Activated CD4-positive, alpha-beta T cell treated with anti-CD3 and anti-CD28 coated beads for 48 hours (primary cell): ENCODE results near the gene NOTCH1.
"Not testable (repeated sequence)": the region's sequence is repeated elsewhere in the genome, so short reads cannot be mapped to it uniquely, and the experiment has no call there.

Source experiments
- DNase-seq: peaks from one replicate; pipeline ENCODE4 v3.0.0-alpha.2; 2020

NOTCH1 gene

DNA sequence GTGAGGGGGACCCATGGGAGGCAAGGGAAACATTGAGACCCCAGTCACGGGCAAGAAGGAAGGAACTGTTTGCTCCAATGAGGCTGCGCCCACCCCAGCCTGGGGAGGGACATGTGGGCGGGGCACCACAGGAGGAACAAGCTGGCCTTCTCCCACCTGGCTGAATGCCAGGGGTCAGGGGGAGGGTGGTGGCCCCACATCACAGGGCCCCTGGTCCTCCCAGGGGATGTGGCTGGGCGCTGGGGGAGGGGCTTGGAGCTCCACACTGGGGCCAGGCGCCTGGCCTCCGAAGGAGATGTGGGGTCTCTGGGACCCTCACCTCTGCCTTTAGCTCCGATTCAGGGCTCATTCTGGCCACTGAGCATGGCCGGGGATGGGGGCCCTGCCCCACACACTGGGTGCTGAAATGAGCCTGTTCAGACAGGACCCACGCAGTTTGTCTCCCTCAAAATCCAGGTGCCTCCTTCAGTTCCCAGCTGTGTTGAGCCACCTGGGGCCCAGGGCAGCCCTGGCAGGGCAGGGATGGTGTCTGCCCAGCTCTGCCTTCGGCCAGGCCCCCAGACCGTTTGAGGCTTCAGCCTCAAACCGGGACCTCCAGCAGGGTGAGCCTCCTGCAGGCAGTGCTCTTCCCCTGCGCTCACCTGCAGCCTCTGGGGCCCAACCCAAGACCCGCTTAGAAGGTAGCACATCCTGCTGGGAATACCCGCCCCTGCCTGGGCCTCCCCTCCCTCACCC is 33.2 kb upstream of the NOTCH1 start:
- no peak for DNase-seq

DNA sequence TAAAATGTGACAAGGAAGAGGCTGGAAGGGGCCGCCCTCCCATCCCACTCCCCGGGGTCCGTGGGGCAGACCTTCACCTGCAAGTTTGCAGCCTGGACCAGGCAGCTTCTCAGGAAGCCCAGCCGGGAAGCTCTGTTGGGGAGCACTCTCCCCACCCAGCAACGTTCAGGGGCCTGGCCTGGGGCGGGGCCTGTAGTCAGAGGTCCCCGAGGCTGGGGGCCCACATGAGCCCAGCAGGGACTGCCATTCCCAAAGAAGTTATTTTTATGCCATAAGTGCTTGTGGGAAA is 32.7 kb upstream of the NOTCH1 start:
- DNase-seq = no peak

DNA sequence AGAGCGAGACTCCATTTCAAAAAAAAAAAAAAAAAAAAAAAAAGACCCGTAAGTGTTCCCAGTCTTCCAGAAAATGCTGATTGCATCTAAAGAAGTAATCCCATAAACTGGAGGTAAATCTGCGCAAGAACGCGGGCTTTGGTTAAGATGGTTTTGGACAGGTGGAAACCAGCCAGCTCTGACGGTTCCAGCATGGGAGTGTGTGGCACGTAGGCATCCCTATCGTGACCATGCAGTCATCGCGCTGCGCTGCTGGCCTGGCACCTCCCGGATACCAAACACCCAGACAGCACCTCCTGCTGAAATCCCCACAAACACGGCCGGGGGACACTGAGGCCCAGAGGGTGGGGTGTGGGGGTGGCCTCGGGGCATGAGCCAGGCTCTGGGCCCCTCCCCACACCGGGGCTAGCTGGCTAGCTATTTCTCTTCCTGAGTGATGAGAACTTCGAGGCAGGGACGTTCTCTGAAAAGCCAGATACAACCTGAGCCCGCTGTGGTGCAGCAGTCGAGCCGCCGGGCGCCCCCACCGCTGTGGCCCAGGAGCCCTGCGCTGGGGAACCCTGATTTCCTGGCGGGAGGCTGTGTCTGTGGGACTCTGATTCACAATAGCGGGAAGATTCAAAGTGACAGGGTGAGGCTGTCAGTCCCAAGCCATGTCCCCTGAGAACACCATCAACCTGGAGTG is 32.2 kb upstream of the NOTCH1 start:
- DNase-seq = no peak

DNA sequence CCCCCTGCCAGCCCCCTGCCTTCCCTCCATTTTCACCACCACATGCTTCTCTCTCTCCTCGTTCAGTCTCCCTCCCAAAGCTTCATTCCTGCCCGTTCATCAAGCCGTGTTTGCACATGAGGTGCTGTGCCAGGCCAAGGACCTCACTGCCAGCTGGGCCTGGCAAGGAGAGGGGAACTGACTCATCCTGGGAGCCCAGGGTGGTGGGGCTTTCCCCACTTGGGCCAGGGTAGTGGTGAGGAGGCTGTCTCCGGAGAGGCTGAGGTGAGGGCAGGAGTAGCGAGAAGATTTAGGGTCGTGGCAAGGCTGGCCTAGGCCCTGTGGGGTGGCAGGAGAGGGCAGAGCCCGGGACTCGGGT is 30.4 kb upstream of the NOTCH1 start:
- DNase-seq = peak; percentile 25

DNA sequence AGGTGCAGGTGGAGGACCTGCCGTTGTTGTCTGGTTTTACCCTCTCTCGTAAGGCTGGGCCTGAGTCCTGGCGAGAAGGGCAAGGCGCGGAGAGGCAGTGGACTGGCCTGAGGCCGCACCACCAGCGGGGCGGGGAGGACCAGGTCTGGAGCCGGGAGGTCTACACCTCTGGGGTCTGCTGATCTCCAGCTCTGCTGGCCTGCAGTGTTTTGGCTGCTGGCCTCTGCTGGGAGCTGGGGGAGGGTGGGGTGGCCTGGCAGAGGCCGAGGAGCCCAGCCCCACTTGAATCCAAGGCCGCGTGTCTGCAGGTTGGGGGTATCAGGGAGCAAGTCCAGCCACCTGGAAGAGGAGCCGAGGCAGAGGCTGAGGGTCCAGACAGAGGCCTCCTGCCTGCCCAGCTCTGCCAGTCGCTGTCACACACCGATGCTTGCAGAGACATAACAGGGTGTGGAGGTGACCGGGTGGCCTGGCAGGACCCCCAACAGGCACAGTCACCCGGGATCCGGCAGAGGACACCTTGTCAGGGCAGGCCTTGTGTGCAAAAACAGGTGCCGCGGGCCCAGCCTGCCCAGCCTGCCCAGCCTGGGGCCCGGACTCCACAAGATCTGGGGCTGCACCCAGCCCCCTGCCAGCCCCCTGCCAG is 29.9 kb upstream of the NOTCH1 start:
- DNase-seq = no peak

DNA sequence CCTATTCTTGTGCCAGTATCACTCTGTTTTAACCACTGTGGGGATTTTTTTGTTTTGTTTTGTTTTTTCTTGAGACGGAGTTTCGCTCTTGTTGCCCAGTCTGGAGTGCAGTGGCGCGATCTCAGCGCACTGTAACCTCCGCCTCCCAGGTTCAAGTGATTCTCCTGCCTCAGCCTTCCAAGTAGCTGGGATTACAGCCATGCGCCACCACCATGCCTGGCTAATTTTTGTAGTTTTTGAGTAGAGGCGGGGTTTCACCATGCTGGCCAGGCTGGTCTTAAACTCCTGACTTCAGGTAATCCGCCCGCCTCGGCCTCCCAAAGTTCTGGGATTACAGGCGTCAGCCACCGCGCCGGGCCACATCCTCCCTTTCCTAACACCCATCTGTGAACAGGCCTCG is 28.8 kb upstream of the NOTCH1 start:
- not testable (repeated sequence) for DNase-seq

DNA sequence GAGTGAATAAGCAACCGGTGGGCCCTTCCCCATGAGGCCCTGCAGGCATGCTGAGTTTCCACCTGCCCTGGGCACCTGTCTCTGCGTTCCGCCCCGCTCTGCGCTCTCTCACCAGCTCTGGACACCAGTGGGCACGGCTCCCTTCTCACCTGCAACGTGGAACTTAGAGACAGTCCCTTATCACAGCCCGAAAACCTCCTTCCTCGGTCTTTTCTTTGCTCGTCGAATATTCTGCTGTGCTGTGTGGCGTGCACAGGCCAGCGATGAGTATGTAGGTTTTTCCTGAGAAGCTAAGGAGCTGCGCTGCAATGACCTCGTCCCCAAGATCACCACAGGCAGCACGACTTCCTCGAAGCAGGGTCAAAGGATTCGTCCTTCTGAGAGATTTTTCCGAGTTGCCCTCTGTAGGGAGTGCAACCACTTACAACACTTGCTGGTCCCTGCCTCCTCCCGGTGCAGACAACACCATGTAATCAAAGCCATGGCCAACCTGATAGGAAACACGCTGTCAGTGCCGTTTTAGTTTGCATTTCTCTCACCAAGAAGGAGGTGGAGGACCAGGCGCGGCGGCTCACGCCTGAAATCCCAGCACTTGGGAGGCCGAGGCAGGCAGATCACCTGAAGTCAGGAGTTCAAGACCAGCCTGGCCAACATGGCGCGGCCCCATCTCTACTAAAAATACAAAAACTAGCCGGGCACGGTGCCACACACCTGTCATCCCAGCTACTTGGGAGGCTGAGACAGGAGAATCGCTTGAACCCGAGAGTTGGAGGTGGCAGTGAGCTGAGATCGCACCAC is 27.2 kb upstream of the NOTCH1 start:
- DNase-seq = no peak

DNA sequence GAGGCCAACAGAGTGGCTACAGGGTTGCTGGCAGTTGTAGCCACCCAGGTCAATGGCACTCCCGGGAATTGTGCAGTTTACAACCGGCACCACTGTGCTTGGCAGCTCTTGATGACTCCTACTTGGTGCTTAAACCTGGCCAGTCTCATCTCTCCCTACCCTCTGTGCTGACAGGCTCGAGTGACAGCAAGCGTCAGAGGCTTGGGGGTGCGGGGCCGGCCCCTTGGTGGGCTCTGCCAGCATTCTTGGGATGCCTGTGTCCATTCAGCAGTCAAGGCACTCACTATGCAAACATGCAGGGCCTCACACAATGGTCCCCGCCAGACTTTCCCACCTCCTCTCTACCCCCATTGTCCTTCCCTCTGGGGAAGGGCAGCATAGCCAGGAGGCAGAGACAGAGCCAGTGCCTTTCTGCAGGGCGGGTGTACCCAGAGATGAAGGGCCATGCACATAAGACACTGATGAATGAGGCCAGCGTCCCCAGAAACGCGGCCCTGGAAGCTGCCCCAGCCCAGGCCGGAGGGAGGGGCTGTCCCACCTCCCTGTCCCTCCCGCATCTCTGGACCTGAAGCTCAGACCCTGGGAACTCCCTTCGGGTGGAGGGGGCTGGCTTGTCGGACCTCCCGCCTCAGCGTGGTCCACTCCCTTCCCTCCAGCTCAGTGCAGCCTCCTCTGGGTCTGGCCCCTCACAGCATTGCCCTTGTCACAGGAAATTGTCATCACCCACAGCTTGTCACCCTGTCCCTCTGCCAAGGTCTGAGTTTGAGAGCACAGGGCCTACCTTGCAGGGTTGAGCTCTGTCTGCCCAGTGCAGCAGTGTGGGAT is 26.4 kb upstream of the NOTCH1 start:
- no peak for DNase-seq

DNA sequence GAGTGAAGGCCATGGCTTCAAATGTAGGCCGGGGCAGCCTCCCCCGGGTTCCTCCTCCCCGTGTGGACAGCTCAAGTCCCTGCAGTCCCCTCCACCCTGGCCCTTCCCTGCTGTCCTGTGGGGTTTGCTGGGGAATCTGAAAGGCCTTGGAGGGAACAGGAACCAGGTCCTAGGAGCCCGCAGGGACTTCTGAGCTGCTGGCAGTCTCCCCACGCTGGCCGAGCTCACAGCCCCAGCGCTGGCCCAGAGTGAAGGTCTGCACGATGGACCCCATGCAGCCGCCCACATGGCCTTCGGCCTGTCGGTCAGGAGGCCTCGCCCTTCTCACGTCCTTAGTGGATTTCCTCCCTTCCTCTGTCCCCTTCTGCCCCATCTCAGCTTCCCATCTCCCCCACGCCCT is 25.7 kb upstream of the NOTCH1 start:
- DNase-seq = no peak

DNA sequence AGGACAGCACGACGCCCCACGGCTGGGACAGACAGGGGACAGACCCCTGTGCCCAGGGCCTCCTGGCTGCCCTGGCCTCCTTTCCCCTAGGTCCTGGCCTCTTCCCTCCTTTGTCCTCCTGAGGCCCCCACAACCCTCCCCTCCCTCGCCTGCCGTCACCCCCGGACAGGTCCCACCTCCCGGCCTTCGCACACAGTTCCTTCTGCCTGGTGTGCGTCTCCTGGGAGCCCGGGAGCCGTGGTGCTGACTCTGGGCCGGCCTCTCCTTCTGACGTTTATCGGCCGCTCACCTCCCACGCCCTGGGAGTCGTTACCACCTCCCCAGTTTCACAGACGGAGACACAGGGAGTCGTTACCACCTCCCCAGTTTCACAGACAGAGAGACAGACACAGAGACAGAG is 25.1 kb upstream of the NOTCH1 start:
- no peak for DNase-seq

DNA sequence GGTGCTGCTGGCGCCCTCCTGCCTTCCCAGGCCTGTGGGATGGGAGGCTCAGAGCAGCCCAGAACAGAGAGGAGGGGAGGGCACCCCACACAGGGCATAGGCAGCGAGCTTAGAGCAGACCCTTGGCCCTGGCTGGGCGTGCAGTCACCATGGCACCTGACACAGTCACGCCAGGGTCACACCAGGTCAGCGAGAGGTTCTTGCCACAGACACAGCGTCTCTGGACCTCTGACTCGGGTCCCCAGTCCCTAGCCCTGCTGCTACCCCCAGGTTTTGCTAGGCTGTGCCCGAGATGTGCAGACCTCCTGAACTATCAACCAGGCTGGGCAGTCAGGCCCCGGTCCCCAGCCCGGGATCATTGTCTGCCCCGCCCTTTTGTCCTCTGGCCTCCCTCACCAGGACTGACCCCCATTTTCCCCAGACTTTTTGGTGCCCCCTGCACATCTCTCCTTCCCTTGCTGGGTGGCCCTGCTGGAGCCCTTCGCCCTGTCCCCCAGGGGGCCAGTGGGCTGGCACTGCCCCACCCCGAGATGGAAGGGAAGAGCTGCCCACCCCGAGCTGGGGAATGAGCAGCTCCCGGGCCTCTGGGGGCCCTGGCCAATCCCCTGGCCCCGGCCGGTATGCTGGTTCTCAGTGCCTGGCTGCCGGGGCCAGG is 24.5 kb upstream of the NOTCH1 start:
- DNase-seq = no peak

DNA sequence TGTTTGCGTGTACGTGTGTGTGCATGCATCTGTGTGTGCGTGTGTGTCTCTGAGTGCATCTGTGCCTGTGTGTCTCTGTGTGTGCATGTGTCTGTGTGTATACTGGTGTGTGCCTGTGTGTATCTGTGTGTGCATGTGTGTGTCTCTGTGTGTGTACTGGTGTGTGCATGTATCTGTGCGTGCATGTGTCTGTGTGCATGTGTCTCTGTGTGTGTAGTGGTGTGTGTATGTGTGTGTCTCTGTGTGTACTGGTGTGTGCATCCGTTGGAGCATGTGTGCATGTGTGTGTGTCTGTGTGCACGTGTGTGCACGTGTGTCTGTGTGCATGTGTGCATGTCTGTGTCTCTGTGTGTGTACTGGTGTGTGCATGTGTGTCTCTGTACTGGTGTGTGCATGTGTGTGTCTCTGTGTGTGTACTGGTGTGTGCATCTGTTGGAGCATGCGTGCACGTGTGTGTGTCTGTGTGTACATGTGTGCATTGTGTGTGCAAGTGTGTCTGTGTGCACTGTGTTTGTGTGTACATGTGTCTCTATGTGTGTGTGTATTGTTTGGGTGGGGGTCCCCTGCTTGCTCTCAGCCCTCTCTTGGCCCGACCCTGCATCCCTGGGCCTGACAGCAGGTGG is 23.8 kb upstream of the NOTCH1 start:
- no peak for DNase-seq

DNA sequence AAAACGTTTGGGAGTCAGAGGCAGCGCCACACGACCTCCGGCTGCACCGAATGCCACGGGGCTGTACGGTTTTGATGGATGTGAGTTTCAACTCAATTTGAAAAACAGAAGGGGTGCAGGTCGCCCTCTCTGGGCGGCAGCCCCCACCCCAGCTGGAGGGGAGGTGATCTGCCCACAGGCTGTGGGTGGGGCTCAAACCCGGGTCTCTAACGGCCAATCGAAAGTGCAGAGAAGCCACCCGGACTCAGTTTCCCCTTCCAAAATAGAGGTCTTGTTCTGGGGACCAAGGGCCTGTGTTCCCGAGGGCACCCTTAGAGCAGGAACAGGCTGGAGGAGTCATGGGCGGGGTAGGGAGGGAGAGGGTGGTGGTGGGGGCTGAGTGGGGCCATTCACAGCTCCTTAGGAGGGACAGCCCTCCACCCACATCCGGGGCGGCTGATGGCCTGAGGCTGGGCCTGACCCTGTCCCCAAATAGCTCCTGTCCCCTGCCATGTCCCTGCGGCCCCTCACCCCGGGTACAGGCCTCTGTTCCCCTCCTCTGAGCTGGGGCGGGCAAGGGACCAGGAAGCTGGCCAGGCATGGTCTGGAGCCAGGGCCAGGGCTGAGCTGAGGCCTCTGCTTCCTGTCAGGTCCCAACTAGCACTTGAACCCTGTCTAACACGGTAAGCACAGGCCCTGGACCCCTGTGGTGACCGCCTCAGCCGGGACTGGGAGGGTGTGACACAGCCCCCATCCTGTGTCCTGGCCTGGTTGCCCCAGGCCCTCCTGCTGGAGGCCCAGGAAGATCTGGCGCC is 22.6 kb upstream of the NOTCH1 start:
- no peak for DNase-seq

DNA sequence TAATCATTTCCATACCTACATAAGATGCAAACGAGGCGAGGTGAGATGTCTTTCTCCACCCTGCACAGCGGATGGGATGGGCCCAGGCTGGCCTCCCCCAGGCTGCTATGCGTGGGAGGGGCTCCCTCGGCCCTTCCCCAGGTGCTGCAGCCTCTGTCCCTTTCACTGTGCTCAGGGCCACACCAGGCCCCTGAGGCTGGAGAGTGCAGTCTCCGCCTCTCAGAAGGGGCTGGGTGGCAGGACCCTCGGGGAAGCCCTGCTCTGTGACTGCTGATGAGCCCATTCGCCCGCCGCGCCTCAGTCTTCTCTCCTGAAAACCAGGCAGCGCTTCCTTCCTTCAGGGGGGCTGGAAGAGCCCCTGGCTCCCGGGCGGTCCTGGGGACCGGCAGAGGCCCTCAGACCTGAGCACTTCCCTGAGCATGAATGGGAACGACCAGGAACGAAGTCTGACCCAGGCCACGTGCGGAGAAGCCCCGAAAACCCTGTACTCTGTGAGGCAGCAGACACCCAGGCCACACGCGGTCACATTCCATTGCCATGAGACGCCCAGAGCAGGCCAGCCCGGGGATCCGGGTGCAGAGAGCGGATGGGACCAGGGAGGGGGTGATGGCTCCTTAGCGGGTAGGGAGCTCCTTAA is 21.9 kb upstream of the NOTCH1 start:
- DNase-seq = no peak

DNA sequence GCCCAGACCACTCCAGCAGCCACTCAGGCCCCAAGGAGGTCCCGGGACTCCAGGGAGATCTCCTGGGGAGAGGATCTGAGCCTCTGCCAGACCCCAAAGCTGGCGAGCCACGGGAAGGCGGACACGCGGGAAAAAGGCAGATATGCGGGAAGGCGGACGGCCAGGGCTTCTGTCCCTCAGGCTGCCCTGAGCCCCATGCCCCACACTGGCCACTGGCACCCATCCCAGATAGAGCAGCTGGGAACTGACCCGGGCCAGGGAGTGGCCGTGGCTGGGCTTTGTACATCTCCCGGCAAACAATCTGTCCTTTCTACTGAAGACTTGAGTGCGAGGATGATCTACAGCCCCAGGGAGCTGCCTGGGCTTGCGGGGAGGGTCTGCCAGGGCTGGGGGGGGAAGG is 21.1 kb upstream of the NOTCH1 start:
- DNase-seq = no peak

DNA sequence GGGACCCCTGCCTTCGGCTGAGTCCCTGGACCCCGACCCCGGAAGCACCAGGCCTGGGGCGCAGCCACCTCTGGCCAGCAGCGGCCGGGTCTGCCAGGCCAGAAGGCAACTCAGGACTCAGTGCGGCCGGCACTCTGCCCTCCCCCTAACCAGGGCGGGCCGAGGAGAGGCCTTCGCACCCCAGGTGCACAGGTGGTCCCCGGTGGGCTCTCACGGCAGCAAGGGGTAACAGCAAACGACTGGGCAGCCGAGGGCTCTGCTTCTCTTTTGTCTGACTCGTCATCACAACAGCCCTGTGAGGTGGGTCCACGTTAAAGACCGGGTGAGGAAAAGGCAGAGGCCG is 20.7 kb upstream of the NOTCH1 start:
- no peak for DNase-seq

DNA sequence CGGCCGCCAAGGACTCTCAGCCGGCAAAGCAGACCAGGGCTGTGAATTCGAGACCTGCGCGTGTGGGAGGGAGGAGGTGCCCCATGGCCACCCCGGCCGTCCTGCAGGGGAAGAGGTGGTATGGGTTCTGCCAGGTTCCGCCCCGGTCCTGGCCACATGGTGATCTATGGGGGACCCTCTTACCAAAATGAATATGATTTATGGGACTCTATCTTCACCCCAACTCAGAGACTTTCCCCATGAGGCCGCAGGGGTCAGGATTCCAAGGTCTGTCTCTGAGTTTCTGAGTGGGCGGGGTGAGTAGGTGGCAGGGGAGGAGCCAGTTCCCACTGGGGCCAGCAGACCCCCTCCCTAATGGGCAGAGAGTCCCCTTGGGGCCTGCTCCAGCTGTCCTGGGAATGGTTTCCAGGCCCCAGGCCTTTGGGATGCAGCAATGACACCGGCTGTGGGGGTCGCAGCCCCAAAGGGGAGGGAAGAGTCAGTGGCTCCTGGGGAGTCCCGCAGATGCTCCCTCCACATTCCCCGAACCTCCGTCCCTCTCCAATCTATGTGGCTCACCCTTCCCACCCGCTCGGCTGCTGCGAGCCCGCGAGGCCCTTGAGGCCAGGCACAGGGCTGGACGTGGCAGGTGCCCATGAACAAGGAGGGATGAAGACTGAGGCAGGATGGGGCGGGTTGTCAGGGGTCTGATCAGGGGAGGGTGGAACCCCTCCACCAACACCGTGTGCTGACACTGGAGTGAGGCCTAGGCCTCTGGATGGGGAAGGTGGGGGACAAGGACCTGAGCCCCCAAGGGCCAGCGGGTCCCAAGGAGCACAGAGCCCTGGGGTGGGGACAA is 20.1 kb upstream of the NOTCH1 start:
- DNase-seq = no peak

DNA sequence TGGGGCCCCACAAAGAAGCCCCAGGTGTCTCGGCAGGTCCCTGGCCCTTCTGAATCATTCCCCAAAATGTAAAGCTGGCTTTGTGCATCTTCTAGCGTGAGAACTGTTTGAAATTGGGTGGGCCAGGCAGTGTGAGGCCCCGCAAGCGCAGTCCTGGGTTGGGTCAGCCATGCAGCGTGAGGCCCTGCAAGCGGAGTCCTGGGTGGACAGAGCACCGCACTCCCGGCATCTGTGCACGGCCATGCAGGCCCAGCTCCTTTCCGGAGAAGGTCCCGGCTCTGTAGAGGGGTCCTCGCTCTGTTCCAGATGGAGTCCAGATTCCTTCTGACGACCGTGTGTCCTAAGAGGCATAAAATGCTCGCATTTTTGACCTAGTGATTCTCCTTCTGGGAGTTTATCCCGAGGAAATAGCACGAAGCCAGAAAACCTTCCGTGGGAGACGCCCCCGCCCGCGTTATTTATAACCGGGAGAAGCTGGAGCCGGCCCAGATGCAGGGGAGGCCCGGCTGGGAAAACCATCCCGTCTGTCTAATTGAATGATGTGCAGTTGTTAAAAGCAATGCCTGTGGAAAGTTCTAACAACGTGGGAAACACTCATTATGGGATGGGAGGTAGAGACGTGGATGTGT is 19.4 kb upstream of the NOTCH1 start:
- DNase-seq = no peak

DNA sequence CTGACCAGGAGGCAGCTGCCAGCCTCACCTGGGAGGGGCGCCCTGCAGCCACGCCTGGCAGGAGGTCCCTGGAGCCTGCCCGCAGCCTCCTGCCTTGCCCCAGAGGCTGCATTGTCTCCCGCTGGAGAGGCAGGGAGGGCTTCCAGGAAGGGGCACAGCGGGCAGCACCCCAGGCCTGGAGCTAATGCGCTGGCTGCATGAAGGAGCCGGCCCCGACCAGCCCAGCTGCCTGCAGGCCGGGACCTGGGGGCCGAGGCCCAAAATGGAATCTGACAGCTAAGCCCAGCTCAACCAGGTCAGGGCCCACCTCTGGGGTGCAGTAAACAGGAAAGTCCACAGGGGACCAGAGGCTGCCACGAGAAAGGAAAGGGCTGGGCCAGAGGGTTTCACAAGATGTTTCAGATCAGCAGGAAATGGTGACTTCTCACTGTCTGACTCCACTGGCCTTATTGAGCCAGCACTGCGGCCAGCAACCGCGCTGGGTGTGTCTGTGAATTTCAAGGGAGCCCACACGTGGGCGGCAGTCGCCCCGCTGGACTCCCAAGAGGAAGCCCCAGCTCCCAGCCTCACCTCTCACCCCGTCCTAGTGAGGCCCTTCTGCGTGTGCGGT is 18.6 kb upstream of the NOTCH1 start:
- DNase-seq = no peak
